Tibial artery (tissue), 4 donors: ENCODE data around the gene EGLN2.

Source experiments
- DNase-seq, 2 donors: peaks; one replicate each; pipeline ENCODE4 v3.0.0-alpha.2; 2019
- H3K27ac ChIP-seq, 2 donors: fragments of 200-600 bp; sonication (generic) in 1 of 2; 1 replicate in 1 of 2; 2 replicates in 1 of 2; pipeline ENCODE4 v1.5.1; 2018 to 2019; ENCODE audit warnings: mild to moderate bottlenecking in 1 of 2
- H3K27me3 ChIP-seq, 2 donors: fragments of 200-600 bp; sonication (generic) in 1 of 2; one replicate each; pipeline versions ENCODE4 v1.5.1 to v1.6.0; 2016 to 2019
- H3K36me3 ChIP-seq, 3 donors: fragments of 200-600 bp; sonication (generic) in 2 of 3; one replicate each; pipeline ENCODE4 v1.5.1; 2016 to 2019; ENCODE audit warnings: mild to moderate bottlenecking in 2 of 3
- H3K4me1 ChIP-seq, 4 donors: fragments of 200-600 bp; sonication (generic) in 2 of 4; 1 replicate in 3 of 4; 2 replicates in 1 of 4; pipeline ENCODE4 v1.5.1; 2016 to 2019
- H3K4me3 ChIP-seq, 2 donors: fragments of 200-600 bp; sonication (generic) in 1 of 2; 1 replicate in 1 of 2; 2 replicates in 1 of 2; pipeline ENCODE4 v1.5.1; 2018 to 2019; ENCODE audit warnings: mild to moderate bottlenecking in 2 of 2
- H3K9me3 ChIP-seq, 3 donors: fragments of 200-600 bp; sonication (generic) in 1 of 3; one replicate each; pipeline ENCODE4 v1.5.1; 2016 to 2019
- intact Hi-C: fragments of 100-400 bp; cut with DNase I; formaldehyde crosslinking; loops from one replicate; pipeline ENCODE4 v1.15.0; 2023; ENCODE audit warnings: low total_unique reads
- TF ChIP-seq, protein P1 (sequence below), 2 experiments: fragments of 200-600 bp in 1 of 2; fragments of 450-650 bp in 1 of 2; IDR thresholded peaks; one replicate each; pipeline ENCODE4 v1.5.1; 2017 to 2019; ENCODE audit warnings: antibody characterized with exemption in 2 of 2, mild to moderate bottlenecking in 1 of 2, moderate library complexity in 1 of 2

EGLN2 gene

DNA sequence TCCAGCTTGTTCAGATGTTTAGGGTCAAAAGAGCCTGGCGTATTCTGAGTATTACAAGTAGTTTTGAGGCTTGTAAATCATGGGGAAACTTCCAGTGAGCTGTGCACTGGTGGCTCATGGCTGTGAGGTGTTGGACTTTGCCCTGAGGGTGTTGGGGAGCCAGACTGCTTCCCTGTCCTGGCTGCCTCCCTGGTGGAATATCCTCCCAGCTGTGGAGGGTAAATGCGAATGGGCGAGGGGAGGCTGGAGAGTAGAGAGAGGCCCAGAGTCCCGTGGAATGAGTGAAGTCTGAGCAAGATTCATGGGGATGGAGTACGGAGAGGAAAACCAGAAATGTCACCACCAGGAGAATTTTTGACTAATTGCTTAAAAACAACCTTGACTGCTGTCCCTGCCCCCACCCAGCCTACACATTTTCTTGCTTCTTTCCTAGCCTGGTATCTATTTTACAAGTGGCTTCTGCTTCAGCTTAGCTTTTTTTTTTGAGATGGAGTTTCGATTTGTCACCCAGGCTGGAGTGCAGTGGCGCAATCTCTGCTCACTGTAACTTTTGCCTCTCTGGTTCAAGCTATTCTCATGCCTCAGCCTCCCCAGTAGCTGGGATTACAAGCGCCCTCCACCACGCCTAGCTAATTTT lies 44.3 kb upstream of the EGLN2 start:
- no peak for DNase-seq
- no peaks in the 10 kb centered on the region for H3K27me3 ChIP-seq
- peaks cover 34 to 52% (median 45%) of the 10 kb centered on the region in 3 donors for H3K36me3 ChIP-seq
- H3K27ac ChIP-seq = no peak overlapping the region
- H3K4me1 ChIP-seq = peaks cover 0 to 52% (median 42%) of the 10 kb centered on the region in 4 donors
- H3K4me3 ChIP-seq = no peak overlapping the region
- H3K9me3 ChIP-seq = no peaks in the 10 kb centered on the region
- intact Hi-C loops = loop anchor here (10.0 kb wide), 1 partner anchor 50 kb away; no protein-coding TSS in a partner anchor
- TF ChIP-seq, protein P1, sequence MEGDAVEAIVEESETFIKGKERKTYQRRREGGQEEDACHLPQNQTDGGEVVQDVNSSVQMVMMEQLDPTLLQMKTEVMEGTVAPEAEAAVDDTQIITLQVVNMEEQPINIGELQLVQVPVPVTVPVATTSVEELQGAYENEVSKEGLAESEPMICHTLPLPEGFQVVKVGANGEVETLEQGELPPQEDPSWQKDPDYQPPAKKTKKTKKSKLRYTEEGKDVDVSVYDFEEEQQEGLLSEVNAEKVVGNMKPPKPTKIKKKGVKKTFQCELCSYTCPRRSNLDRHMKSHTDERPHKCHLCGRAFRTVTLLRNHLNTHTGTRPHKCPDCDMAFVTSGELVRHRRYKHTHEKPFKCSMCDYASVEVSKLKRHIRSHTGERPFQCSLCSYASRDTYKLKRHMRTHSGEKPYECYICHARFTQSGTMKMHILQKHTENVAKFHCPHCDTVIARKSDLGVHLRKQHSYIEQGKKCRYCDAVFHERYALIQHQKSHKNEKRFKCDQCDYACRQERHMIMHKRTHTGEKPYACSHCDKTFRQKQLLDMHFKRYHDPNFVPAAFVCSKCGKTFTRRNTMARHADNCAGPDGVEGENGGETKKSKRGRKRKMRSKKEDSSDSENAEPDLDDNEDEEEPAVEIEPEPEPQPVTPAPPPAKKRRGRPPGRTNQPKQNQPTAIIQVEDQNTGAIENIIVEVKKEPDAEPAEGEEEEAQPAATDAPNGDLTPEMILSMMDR (IDR thresholded peaks at IDR 0.05) = no peak

- intact Hi-C loops = loop anchor here (10.0 kb wide), 1 partner anchor 50 kb away; no protein-coding TSS in a partner anchor
- no peak overlapping the region for H3K4me3 ChIP-seq
- H3K27me3 ChIP-seq = no peaks in the 10 kb centered on the region
- peaks cover 39 to 57% (median 50%) of the 10 kb centered on the region in 3 donors for H3K36me3 ChIP-seq
- TF ChIP-seq, protein P1 (IDR thresholded peaks at IDR 0.05) = no peak
- no peaks in the 10 kb centered on the region for H3K9me3 ChIP-seq
- DNase-seq = no peak
- peaks cover 0 to 50% (median 39%) of the 10 kb centered on the region in 4 donors for H3K4me1 ChIP-seq
- no peak overlapping the region for H3K27ac ChIP-seq
These were observed 43.8 kb upstream of the EGLN2 start for GRCh38 chr19:40755248-40755624.

- Histone ChIP-seq H3K27ac (no peak overlapping the region), H3K9me3 (no peaks in the 10 kb centered on the region), H3K4me1 (peaks cover 0 to 50% (median 39%) of the 10 kb centered on the region in 4 donors), H3K27me3 (no peaks in the 10 kb centered on the region), H3K36me3 (peaks cover 45 to 63% (median 55%) of the 10 kb centered on the region in 3 donors), H3K4me3 (no peak overlapping the region)
- no peak for DNase-seq
- TF ChIP-seq, protein P1 (IDR thresholded peaks at IDR 0.05) = no peak
- intact Hi-C loops = loop anchor here (10.0 kb wide), 1 partner anchor 49 kb away; no protein-coding TSS in a partner anchor
These were observed 43.2 kb upstream of the EGLN2 start for GRCh38 chr19:40755791-40756190.

DNA sequence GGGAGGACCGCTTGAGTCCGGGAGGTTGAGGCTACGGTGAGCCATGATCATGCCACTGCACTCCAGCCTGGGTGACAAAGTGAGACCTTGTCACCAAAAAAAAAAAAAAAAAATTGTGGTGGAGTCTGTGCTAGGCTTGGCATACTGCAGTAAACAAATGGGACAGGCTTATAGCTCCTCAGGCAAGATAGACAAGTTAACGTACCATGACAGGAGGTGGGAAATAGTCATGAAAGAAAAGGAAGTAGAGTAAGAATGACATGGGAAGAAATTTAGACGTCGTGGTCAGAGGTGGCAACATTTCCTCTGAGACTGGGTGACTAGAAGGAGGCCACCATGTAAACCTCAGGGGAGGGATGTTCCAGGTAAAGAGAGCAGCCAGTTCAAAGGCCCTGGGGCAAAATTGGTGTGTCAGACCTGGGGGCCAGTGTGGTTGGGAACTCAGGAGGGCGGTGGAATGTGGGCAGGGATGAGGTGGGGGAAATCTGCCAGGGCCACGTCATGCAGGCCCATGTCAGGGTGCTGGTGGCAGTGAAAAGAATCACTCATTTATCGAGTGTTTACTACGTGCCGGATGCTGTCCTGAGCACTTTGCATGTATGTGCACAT lies 42.4 kb upstream of the EGLN2 start:
- no peak overlapping the region for H3K27ac ChIP-seq
- peaks cover 0 to 50% (median 39%) of the 10 kb centered on the region in 4 donors for H3K4me1 ChIP-seq
- intact Hi-C loops = loop anchor here (10.0 kb wide), 1 partner anchor 48 kb away; no protein-coding TSS in a partner anchor
- TF ChIP-seq, protein P1 (IDR thresholded peaks at IDR 0.05) = no peak
- H3K9me3 ChIP-seq = no peaks in the 10 kb centered on the region
- no peaks in the 10 kb centered on the region for H3K27me3 ChIP-seq
- no peak for DNase-seq
- H3K4me3 ChIP-seq = no peak overlapping the region
- peaks cover 51 to 71% (median 62%) of the 10 kb centered on the region in 3 donors for H3K36me3 ChIP-seq

DNA sequence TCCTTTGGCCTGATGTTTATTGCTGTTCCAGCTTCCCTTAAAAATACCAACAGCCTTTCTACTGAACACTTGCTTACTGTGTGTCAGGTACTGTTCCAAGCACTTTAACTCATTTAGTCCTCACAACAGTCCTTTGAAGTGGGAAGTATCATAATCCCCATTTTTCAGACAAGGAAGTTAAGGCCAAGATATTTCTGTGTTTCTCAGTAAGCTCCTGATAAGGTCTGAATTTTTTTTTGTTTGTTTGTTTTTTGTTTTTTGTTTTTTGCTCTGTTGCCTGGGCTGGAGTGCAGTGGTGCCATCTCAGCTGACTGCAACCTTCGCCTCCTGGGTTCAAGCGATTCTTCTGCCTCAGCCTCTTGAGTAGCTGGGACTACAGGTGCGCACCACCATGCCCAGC lies 40.5 kb upstream of the EGLN2 start:
- H3K4me1 ChIP-seq = peaks cover 0 to 36% (median 26%) of the 10 kb centered on the region in 4 donors
- H3K9me3 ChIP-seq = no peaks in the 10 kb centered on the region
- no peak overlapping the region for H3K27ac ChIP-seq
- DNase-seq = no peak
- TF ChIP-seq, protein P1 (IDR thresholded peaks at IDR 0.05) = no peak
- H3K27me3 ChIP-seq = no peaks in the 10 kb centered on the region
- H3K4me3 ChIP-seq = no peak overlapping the region
- H3K36me3 ChIP-seq = peaks cover 70 to 90% (median 81%) of the 10 kb centered on the region in 3 donors
- intact Hi-C loops = loop anchor here (10.0 kb wide), 1 partner anchor 46 kb away; no protein-coding TSS in a partner anchor
